Measurements from ENCODE around the gene L1CAM.

Gene L1CAM

GRCh38 chrX:153820601-153821000 lies 65.4 kb downstream of the L1CAM start:
- no peak for TF ChIP-seq POLR2AphosphoS5 (IDR thresholded peaks at IDR 0.05; ENCODE audit: low read depth, low read length)
- no peak for TF ChIP-seq TAF1 (IDR thresholded peaks at IDR 0.05; ENCODE audit: borderline replicate concordance, insufficient read depth, low read length)
- TF ChIP-seq SIN3A (IDR thresholded peaks at IDR 0.05; ENCODE audit: borderline replicate concordance, insufficient read depth, low read length) = no peak
- TF ChIP-seq FOXP2 (optimal IDR thresholded peaks at IDR 0.05; ENCODE audit: borderline replicate concordance, extremely low read depth, extremely low read length, insufficient read depth) = no peak
- TF ChIP-seq REST (IDR thresholded peaks at IDR 0.05; ENCODE audit: insufficient read depth in 1 of 2, low read depth in 2 of 2, low read length in 2 of 2) = no peak

- no peak for TF ChIP-seq FOXP2 (optimal IDR thresholded peaks at IDR 0.05; ENCODE audit: borderline replicate concordance, extremely low read depth, extremely low read length, insufficient read depth)
- TF ChIP-seq TAF1 (IDR thresholded peaks at IDR 0.05; ENCODE audit: borderline replicate concordance, insufficient read depth, low read length) = no peak
- TF ChIP-seq REST (IDR thresholded peaks at IDR 0.05; ENCODE audit: insufficient read depth in 1 of 2, low read depth in 2 of 2, low read length in 2 of 2) = no peak
- no peak for TF ChIP-seq POLR2AphosphoS5 (IDR thresholded peaks at IDR 0.05; ENCODE audit: low read depth, low read length)
- no peak for TF ChIP-seq SIN3A (IDR thresholded peaks at IDR 0.05; ENCODE audit: borderline replicate concordance, insufficient read depth, low read length)
These were observed 66.5 kb downstream of the L1CAM start for GRCh38 chrX:153819384-153820040.

- TF ChIP-seq SIN3A (IDR thresholded peaks at IDR 0.05; ENCODE audit: borderline replicate concordance, insufficient read depth, low read length) (no peak), FOXP2 (optimal IDR thresholded peaks at IDR 0.05; ENCODE audit: borderline replicate concordance, extremely low read depth, extremely low read length, insufficient read depth) (no peak), REST (IDR thresholded peaks at IDR 0.05; ENCODE audit: insufficient read depth in 1 of 2, low read depth in 2 of 2, low read length in 2 of 2) (no peak), TAF1 (IDR thresholded peaks at IDR 0.05; ENCODE audit: borderline replicate concordance, insufficient read depth, low read length) (no peak), POLR2AphosphoS5 (IDR thresholded peaks at IDR 0.05; ENCODE audit: low read depth, low read length) (no peak)
These were observed 67.2 kb downstream of the L1CAM start for GRCh38 chrX:153818571-153819383.

- TF ChIP-seq TAF1 (IDR thresholded peaks at IDR 0.05; ENCODE audit: borderline replicate concordance, insufficient read depth, low read length) (no peak), FOXP2 (optimal IDR thresholded peaks at IDR 0.05; ENCODE audit: borderline replicate concordance, extremely low read depth, extremely low read length, insufficient read depth) (no peak), REST (IDR thresholded peaks at IDR 0.05; ENCODE audit: insufficient read depth in 1 of 2, low read depth in 2 of 2, low read length in 2 of 2) (no peak), POLR2AphosphoS5 (IDR thresholded peaks at IDR 0.05; ENCODE audit: low read depth, low read length) (no peak), SIN3A (IDR thresholded peaks at IDR 0.05; ENCODE audit: borderline replicate concordance, insufficient read depth, low read length) (no peak)
These were observed 68.9 kb downstream of the L1CAM start for GRCh38 chrX:153816831-153817690.
